K562 (cell line): ENCODE measurements around the gene SLC43A2. TPM values are rescaled to one million over a fixed set of nuclear protein-coding genes. Genes with fewer than 3 reads are reported as not detected.

ENCODE experiments used
- ATAC-seq: fragments of 200-7000 bp; cut with Tn5 transposase; 3 replicates; pipeline ENCODE4 v1.9.1; 2020; ENCODE audit warnings: moderate library complexity
- BruUV-seq: library from RNA; stranded (reverse); fragments of 400-500 nt; replicated peaks from 2 replicates; lab custom pipeline; 2021; lab: Mats Ljungman, UMichigan
- CTCF ChIA-PET: fragments of 300-600 bp; formaldehyde crosslinking; extraction: SDS; loops from one replicate; lab custom pipeline; 2021; ENCODE audit warnings: low intra/inter-chr PET ratio; lab: Yijun Ruan, JAX
- POLR2A ChIA-PET: fragments of 300-600, 350-650 bp; sonication (Branson Sonifier 250); formaldehyde crosslinking; extraction: SDS; loops from one replicate; lab custom pipeline; 2021; ENCODE audit warnings: antibody characterized with exemption, inconsistent platforms; lab: Yijun Ruan, JAX
- DNase-seq, 4 experiments: peaks; one replicate each; pipeline versions ENCODE4 v3.0.0 to v3.0.0-alpha.2; 2011 to 2018; ENCODE audit warnings: low spot score in 3 of 4, mixed read lengths in 3 of 4; ENCODE audit errors: extremely low read depth in 1 of 4
- FAIRE-seq: peaks from 2 replicates; lab custom pipeline; 2011; peaks lifted over from hg19 to GRCh38; lab: Jason Lieb, UNC
- H2AFZ ChIP-seq: 2 replicates; pipeline ENCODE4 v1.6.0; 2011; ENCODE audit warnings: low read depth, low read length, control low read depth, inconsistent platforms
- H3K27ac ChIP-seq: fragments of 200-600 bp; 3 replicates; pipeline ENCODE4 v1.8.0; 2011; ENCODE audit warnings: low read depth, mild to moderate bottlenecking, control low read depth, inconsistent platforms, low read length, moderate library complexity, mixed read lengths; ENCODE audit errors: extremely low read depth
- H3K27me3 ChIP-seq, 2 experiments: fragments of 300-600 bp in 1 of 2; 2 replicates in 1 of 2; 3 replicates in 1 of 2; pipeline versions ENCODE4 v1.6.0 to v1.8.0; 2011; ENCODE audit warnings: inconsistent platforms in 2 of 2, low read length in 2 of 2, mild to moderate bottlenecking in 1 of 2, mixed read lengths in 1 of 2, moderate library complexity in 1 of 2; ENCODE audit not compliant: control insufficient read depth in 2 of 2, insufficient read depth in 2 of 2
- H3K36me3 ChIP-seq: fragments of 300-600 bp; 3 replicates; pipeline ENCODE4 v1.8.0; 2011; ENCODE audit warnings: mild to moderate bottlenecking, low read length, inconsistent platforms; ENCODE audit not compliant: control insufficient read depth, insufficient read depth
- H3K4me1 ChIP-seq, 2 experiments: fragments of 200-600 bp in 1 of 2; replicated peaks in 1 of 2; 2 replicates in 1 of 2; 3 replicates in 1 of 2; pipeline versions ENCODE4 v1.5.1 to v1.8.0; 2011; ENCODE audit warnings: inconsistent platforms in 2 of 2, low read length in 2 of 2, mild to moderate bottlenecking in 1 of 2, mixed read lengths in 1 of 2, moderate library complexity in 1 of 2; ENCODE audit not compliant: control insufficient read depth in 2 of 2, insufficient read depth in 2 of 2
- H3K4me2 ChIP-seq: 2 replicates; pipeline ENCODE4 v1.6.1; 2011; ENCODE audit warnings: low read length, control low read depth, inconsistent platforms, mixed read lengths; ENCODE audit not compliant: insufficient read depth
- H3K4me3 ChIP-seq: fragments of 200-600 bp; sonication (generic), shearing (Covaris generic); 2 replicates; pipeline ENCODE4 v1.5.1; 2016; ENCODE audit warnings: control low read depth, inconsistent platforms
- H3K79me2 ChIP-seq: fragments of 200-600 bp; 3 replicates; pipeline ENCODE4 v1.8.0; 2011; ENCODE audit warnings: low read length, inconsistent platforms; ENCODE audit not compliant: control insufficient read depth, insufficient read depth
- H3K9ac ChIP-seq, 2 experiments: 2 replicates each; pipeline versions ENCODE4 v1.6.0 to v1.6.1; 2011; ENCODE audit warnings: low read depth in 2 of 2, low read length in 2 of 2, control low read depth in 1 of 2, inconsistent platforms in 1 of 2, mild to moderate bottlenecking in 1 of 2, mixed read lengths in 1 of 2; ENCODE audit not compliant: insufficient read depth in 1 of 2
- H3K9me1 ChIP-seq: one replicate; pipeline ENCODE4 v1.6.0; 2011; ENCODE audit warnings: inconsistent platforms, mild to moderate bottlenecking, low read length, moderate library complexity; ENCODE audit not compliant: control insufficient read depth, insufficient read depth
- H3K9me3 ChIP-seq: replicated peaks from 2 replicates; pipeline ENCODE4 v1.5.1; 2011; ENCODE audit warnings: low read depth, low read length, inconsistent platforms; ENCODE audit not compliant: control insufficient read depth, insufficient read depth
- H4K20me1 ChIP-seq: replicated peaks from 2 replicates; pipeline ENCODE4 v1.6.1; 2011; ENCODE audit warnings: low read length, inconsistent platforms, mixed read lengths; ENCODE audit not compliant: control insufficient read depth, insufficient read depth
- NRF1 ChIP-seq, 2 experiments: fragments of 450-650 bp; IDR thresholded peaks in 1 of 2; conservative IDR thresholded peaks in 1 of 2; 2 replicates each; pipeline ENCODE4 v1.6.1; 2014; ENCODE audit warnings: mild to moderate bottlenecking in 2 of 2
- ZNF175 ChIP-seq: fragments of 200-800 bp; sonication (Bioruptor generic); IDR thresholded peaks from 2 replicates; pipeline ENCODE4 v1.6.1; 2016; ENCODE audit warnings: low read depth, mild to moderate bottlenecking, missing genetic modification characterization, missing compliant biosample characterization
- ZNF311 ChIP-seq: fragments of 250-450 bp; sonication (Bioruptor Pico); IDR thresholded peaks from 2 replicates; pipeline ENCODE4 v1.4.0; 2020; ENCODE audit warnings: mild to moderate bottlenecking, moderate library complexity
- ZNF384 ChIP-seq: IDR thresholded peaks from 2 replicates; pipeline ENCODE4 v1.6.1; 2012; ENCODE audit warnings: low read depth, low read length, improper control_type of control experiment
- ZNF518B ChIP-seq: fragments of 250-450 bp; sonication (Bioruptor Pico); IDR thresholded peaks from 2 replicates; pipeline ENCODE4 v1.5.0; 2021; ENCODE audit warnings: mild to moderate bottlenecking, moderate library complexity
- WGBS: fragments of 100-300 bp; shearing (Covaris generic); methylation state at CpG from one replicate; pipeline ENCODE4 v1.1.6; 2016; ENCODE audit warnings: low coverage, mixed read lengths; ENCODE audit not compliant: insufficient coverage; ENCODE audit errors: missing lambda C conversion rate; 5-methylcytosine and 5-hydroxymethylcytosine counted together
- in situ Hi-C: fragments of 300-500 bp; cut with MboI; formaldehyde crosslinking; loops from 4 replicates; pipeline ENCODE4 v1.15.0; 2018; ENCODE audit warnings: inconsistent platforms, mixed read lengths
- intact Hi-C: fragments of 100-400 bp; cut with micrococcal nuclease; formaldehyde crosslinking; loops from 2 replicates; pipeline ENCODE4 v1.14.2; 2022
- polyA plus RNA-seq, 8 experiments: library from polyadenylated mRNA; depleted of rRNA in 4 of 8; stranded (reverse) in 5 of 8; unstranded in 3 of 8; fragments of >200 nt; fragmentation: Nextera tagmentation in 2 of 8; fragmentation: Illumina TruSeq in 1 of 8; extraction: Ambion mirVana in 2 of 8; extraction: Trizol in 1 of 8; gene quantifications; 2 replicates each; pipeline versions ENCODE4 v1.2.1 to v1.2.3, GENCODE V29; 2011 to 2014; ENCODE audit warnings: inconsistent platforms in 1 of 8, missing spikeins in 1 of 8
- total RNA-seq, 7 experiments: library from RNA; depleted of rRNA in 6 of 7; stranded (reverse); fragments of >200 nt in 6 of 7; fragmentation: Illumina TruSeq in 2 of 7; extraction: Trizol in 2 of 7; gene quantifications; 2 replicates each; pipeline versions ENCODE4 v1.2.1 to v1.2.3, GENCODE V29; 2011 to 2021; ENCODE audit warnings: low replicate concordance in 1 of 7

SLC43A2 gene
- total and polyA plus RNA-seq, 9 of the 15 experiments (the other 6 are each of a cell fraction or from before 2014, with no cell fraction given) = 0.03 to 10.2 (median 3.6) TPM

GRCh38 chr17:1541367-1541904 is 87.2 kb downstream of the SLC43A2 start:
- Histone ChIP-seq H4K20me1 (no peaks in the 10 kb centered on the region), H3K79me2 (no peaks in the 10 kb centered on the region), H3K9me1 (no peaks in the 10 kb centered on the region), H3K9me3 (no peaks in the 10 kb centered on the region), H3K4me2 (no peak overlapping the region), H3K9ac (no peak overlapping the region), H2AFZ (no peak overlapping the region), H3K27me3 (no peaks in the 10 kb centered on the region), H3K4me3 (no peak overlapping the region), H3K4me1 (no peaks in the 10 kb centered on the region), H3K27ac (no peak overlapping the region), H3K36me3 (peaks cover 63% of the 10 kb centered on the region; the same call in 2 of the 3 replicates)
- intact Hi-C loops (no loop called here), in situ Hi-C loops (no loop called here)
- ATAC-seq (no peak), FAIRE-seq (no peak), DNase-seq (no peak)
- 94% methylated on average over 4 of the region's 4 CpGs for WGBS
- ChIA-PET POLR2A (no interaction called here), CTCF (no interaction called here)
- no TSS peak for BruUV-seq
- no peak for TF ChIP-seq ZNF311
- no peak for TF ChIP-seq NRF1 (conservative IDR thresholded peaks at IDR 0.05 in 1 of 2, IDR thresholded peaks at IDR 0.05 in 1 of 2)
- no peak for TF ChIP-seq ZNF518B
- TF ChIP-seq ZNF384 = no peak
- TF ChIP-seq ZNF175 (CRISPR knock-in tag) = no peak
